ENCODE measurements around the gene TJP3. TPM values are rescaled to one million over a fixed set of nuclear protein-coding genes. Genes with fewer than 3 reads are reported as not detected.

TJP3 gene
- total RNA-seq, 1 donor from 2014 or later: 0.22 TPM

DNA sequence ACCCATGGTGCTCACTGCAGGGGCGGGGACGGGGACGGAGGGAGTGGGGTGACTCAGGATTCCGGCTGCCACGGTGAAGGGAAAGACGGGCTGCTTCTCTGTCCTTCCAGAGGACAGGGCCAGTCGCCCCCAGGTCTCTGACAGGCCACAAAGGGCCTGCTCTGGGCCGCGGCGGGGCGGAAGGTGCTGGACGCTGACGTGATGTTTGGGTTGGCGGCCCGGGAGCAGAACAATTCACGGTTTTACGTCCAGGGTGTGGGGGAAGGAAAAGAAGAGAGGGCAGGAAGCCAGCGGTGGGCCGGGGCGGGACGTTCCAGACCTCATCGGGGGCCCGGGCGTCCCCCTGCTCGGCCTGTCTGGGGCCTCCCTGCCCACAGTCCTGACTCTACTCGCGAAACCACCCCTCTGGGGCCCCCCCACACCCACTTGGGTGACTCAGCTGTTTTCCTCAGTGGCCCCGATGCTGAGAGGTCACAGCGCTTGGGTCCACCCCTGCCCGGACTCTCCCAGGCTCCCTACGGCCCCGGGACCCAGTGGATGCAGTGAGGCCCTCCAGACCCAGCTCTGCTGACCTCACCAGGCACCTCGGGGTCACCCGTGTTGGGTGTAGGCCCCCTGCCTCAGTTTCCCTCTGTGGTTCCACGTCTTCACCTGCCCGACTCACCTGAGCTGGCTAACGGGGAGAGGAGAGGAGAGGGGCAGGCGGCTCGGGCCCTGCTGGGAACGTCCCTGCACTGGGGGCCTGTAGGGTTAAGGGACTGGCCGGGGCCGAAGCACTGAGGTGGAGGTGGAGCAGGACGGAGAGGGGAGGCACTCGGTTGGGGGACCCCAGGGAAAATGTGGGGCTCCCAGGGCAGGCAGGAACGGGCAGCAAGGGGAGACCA, 37.1 kb upstream of the TJP3 start:
- ATAC-seq (peak; percentile 74), DNase-seq (peak; percentile 87)
- intact Hi-C loops (cut with micrococcal nuclease): no loop called here

DNA sequence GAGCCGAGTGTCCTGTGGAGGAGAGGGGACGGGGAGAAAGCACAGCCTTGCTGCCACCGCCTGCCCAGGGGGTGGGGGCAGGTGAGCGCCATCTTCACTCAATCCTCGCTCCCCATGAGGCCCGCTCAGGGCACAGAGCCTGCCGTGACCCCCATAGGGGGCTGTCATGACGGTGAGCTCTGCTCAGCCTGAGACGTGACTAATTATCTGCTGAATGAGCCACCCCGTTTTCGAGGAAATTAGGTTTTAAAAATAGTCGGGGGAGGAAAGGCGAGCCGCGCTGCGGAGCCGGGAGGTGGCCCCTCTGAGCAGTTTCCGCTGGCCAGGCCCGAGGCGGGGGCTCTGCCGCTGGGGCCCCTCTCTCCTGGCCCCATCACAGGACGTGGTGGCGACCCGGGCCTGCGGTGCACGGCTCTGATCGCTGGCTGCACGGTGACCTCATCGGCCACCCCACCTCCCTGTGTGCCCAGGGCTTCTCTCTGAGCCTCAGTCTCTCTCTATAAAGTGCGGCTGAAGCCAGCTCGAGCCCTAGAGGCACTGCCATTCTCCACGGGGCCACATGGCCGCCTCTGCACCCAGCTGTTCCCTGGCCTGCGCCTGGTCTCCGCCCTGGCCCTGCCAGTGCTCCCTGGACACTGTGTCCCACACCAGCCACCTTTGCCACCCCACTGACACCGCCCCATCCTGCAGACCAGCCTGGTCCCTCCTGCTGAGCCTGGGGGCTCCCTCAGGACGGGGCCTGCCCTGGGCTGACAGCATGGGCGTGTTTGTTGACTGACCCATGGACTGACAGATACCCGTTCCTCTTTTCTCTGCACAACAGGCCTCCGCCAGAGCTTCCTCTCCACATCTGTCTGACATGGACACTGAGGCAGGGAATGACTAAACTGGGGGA, 36.3 kb upstream of the TJP3 start:
- ATAC-seq (peak; percentile 2), DNase-seq (no peak)
- intact Hi-C loops (cut with micrococcal nuclease): no loop called here

DNA sequence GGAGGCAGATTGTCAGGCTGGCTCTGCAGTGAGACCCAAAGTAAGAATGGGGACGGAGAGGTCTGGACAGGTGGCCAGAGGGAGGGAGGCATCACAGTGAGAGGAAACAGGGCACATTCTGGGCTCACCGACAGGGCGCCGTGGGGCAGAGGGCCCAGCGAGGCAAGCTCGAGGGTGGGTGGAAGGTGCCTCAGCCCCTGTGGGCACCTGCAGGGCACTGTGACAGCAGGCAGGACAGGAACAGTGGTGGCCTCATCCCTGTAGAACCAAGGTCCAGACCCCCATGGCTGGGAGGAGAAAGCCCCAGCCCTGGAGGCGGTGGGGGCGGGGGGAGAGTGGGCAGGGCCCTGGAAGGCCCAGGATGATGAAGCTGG, 35.6 kb upstream of the TJP3 start:
- intact Hi-C loops (cut with micrococcal nuclease): no loop called here
- ATAC-seq (no peak), DNase-seq (no peak)

DNA sequence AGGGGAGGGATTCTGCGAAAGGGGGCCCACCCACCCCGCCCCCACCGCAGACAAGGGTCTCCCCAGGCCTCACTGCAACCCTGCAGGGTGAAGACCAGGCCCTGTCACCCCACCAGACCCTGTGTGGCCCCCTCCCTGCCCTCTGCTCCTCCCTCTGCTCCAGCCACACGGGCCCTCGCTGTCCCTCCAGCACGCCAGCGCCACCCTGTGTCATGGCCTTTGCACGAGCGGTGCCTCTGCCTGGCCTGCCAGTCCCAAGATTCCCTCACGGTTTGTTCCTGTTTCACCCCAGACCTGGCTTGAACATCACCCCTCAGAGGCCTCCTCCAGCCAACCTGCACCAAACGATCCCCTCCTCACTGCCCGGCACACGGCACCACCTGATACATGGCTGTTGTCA, 35.2 kb upstream of the TJP3 start:
- DNase-seq (no peak), ATAC-seq (no peak)
- intact Hi-C loops (cut with micrococcal nuclease): no loop called here

DNA sequence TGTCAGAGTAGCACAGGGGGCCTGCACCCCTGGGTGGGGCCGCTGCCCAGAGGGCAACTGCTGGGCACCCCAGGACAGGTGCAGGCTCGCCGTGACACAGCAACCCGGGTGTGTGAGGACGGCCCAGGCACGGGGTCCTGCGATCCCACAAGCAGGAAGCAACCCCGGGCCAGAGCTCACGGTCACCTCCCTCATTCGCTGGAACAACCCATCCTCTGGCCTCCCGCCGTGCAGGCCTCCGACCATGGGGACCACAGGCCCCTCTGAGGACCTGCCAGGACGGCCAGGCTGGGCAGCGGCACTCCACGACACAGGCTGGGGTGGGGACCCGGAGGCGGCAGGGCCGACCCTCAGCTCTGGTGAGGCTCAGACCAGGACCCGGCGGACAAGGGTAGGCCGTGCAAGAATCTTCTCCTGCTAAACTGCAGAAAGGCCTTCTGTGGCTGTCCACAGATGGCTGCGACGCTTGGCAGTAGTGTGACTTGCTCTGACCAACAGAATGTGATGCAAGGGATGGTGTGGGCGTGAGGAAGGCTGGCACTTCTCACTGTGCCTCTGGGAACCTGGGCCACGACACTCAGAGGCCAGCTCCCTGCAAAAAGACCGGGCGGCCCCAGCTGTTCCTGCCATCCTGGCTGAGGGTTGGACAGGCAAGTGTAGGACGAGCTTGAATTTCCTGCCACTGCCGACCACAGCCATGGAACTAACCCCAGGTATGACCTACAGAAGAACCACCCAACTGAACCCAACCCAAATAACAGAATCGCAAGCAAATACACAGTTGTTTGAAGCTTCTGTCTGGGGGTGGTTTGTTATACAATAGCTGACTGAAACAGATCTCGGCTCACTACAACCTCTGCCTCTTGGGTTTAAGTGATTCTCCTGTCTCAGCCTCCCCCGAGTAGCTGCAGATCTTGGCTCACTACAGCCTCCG, 34.4 kb upstream of the TJP3 start:
- DNase-seq (no peak), ATAC-seq (no peak)
- intact Hi-C loops (cut with micrococcal nuclease): no loop called here

DNA sequence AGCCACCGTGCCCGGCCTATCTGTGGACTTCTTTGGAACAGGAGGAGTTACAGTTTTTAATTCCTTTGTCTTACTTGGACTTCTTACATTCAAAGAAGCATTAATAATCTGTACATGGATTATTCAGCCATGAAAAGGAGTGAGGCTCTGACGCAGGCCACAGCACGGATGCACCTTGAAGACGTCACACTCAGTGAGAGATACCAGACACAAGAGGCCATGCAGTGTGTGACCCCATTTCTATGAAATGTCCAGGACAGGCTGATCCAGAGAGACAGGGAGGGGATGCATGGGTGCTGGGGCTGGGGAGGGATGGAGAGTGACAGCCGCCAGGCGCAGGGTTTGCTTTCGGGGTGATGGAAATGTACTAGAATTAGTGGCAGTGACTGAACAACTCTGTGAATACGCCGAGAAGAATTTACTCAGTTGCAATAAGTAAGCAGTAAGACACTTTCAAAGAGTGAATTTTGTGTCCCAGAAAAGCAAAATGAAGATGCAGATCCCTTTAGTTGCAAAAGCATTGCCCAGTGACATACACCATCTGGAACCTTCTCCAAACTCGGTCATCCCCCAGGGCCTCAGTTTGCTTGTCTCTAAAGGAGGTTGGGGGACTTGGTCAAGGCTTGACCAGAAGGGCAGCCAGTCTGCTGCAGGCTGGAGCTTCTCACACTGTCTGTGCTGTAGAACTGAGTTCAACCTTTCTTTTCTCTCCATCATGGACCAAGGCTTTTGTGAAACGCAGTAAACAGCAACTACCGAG, 33.2 kb upstream of the TJP3 start:
- ATAC-seq: no peak
- intact Hi-C loops (cut with micrococcal nuclease): no loop called here
- no peak for DNase-seq

DNA sequence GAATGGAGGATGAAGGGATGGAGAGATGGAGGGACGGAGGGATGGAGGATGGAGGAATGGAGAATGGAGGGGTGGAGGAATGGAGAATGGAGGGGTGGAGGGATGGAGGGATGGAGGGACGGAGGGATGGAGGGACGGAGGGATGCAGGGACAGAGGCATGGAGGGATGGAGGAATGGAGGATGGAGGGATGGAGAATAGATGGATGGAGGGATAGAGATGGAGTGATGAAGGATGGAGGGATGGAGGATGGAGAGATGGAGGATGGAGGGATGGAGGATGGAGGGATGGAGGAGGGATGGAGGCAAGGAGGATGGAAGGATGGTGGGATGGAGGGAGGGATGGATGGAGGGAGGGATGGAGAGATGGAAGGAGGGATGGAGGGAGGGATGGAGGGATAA, 30.0 kb upstream of the TJP3 start:
- intact Hi-C loops (cut with micrococcal nuclease): no loop called here
- no peak for DNase-seq
- ATAC-seq: no peak

DNA sequence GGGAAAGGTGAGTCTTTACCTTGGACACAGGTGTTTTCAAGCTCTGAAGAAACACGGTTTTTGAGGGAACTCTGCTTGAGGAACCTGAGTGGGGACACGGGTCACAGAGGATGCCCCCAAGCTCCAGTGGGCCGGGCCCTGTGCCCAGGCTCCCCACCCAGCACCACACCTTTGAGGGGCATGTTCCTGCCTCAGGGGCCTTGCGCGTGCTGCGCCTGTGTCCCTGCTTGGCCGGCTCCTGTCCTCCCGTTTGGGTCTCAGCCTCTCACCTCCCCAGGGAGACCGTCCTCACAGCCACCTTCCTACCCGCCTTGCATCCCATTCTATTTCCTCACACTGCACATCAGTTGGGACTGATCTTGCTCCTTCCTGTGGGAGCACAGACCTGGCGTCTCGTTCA, 29.0 kb upstream of the TJP3 start:
- ATAC-seq (no peak), DNase-seq (peak; percentile 29)
- intact Hi-C loops (cut with micrococcal nuclease): no loop called here

DNA sequence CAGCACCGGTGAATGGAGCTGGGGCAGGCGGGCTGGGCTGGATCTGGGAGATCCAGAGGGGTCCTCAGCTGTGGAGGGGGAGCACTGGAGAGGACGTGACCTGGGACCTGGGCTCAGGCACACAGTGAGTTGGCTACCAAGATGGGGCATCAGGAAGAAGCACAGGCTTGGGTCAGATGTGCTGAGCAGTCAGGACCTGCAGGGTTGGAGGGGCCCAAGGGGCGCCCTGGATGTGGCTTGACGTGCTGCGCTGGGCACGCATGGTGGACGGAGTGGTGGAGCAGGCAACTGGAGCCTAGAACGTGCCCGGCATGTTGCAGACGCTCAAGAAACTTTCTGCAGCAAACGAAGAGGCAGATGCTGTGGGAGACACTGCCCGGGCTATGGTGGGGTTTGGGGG, 28.6 kb upstream of the TJP3 start:
- ATAC-seq: no peak
- DNase-seq: no peak

DNA sequence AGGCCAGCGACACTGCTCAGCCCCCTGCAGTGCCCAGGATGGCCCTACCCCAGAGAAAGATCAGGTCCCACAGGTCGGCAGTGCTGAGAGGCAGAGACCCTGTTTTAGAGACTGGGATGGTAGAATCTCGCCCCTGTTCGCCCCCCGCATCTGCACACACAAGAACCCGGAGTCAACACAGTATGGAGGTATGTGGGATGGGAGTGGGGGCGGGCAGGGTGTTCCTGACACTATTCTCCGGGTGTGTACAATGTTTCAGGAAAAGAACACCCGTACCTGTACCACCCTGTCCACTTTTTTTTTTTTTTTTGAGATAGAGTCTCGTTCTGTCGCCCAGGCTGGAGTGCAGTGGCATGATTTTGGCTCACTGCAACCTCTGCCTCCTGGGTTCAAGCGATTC, 27.2 kb upstream of the TJP3 start:
- DNase-seq (no peak), ATAC-seq (no peak)
- intact Hi-C loops (cut with micrococcal nuclease): no loop called here

More for the DNA sequence above, 28.6 kb upstream of the TJP3 start:
- intact Hi-C loops (cut with micrococcal nuclease): no loop called here

DNA sequence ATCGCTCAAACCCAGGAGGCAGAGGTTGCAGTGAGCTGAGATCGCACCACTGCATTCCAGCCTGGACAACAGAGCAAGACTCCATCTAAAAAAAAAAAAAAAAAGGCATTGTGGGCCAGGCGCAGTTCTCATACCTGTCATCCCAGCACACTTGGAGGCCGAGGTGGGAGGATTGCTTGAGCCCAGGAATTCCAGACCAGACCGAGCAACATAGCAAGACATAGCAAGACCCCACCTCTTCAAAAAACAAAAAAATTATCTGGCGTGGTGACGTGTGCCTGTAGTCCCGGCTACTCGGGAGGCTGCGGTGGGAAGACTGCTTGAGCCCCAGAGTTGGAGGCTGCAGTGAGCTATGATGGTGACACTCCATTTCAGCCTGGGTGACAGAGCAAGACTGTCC, 25.9 kb upstream of the TJP3 start:
- DNase-seq (no peak), ATAC-seq (no peak)
- intact Hi-C loops (cut with micrococcal nuclease): no loop called here

DNA sequence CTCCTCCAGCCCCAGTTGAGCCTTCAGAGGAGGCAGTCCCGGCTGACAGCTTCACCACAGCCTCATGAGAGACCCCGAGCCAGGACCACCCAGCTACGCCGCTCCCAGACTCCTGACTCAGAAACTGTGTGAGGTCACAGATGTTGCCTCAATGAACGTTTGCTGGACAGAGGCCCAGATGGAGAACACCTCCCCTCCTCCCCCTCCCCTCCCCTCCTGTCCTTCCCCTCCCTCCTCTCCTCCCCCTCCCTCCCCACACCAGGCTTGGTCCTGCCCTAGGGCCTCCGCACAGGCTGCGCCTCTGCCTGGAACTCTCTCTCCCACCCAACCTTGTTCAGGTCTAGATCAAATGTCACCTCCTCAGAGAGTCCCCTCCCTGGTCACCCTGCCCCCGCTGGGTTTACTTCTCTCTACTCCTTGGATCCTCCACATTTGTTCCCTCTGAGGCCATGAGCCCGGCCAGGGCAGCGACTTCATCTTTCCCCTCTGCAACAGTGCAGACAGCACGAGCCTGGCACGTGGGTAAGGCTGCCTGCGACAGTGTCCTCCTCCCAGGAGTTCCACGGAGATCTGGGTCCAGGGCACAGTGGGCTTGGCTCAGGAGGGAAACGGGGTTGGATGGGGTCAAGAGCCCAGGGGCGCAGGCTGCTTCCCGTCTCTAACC, 25.3 kb upstream of the TJP3 start:
- intact Hi-C loops (cut with micrococcal nuclease): no loop called here
- ATAC-seq (peak; percentile 59), DNase-seq (no peak)

DNA sequence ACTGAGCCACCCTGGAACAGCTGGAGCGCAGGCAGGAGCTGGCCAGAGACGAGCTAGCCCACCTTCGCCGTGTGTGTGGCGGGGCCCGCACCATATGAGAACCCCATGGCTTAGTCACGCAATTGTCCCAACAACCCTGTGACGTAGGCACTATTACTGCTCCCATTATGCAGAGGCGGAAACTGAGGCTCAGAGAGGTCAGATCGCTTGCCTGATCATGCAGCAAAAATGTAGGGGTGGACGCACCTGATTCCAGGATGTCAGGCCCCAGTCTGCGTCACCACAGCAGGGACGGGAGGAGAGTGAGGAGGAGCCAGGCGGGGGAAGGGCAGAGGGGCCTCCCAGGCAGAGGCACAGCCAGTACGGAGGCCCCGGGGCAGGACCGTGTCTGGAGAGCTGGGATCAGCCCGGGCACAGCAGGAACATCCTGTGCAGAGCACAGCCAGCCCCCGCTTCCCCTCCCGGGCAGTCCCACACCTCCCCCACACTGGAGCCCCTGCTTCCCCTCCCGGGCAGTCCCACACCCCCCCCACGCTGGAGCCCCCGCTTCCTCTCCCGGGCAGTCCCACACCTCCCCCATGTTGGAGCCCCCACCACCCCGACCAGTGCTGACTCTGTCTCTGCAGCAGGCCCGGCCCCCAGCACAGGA, 24.7 kb upstream of the TJP3 start:
- intact Hi-C loops (cut with micrococcal nuclease): no loop called here
- peak; percentile 66 for ATAC-seq
- DNase-seq: peak; percentile 66

DNA sequence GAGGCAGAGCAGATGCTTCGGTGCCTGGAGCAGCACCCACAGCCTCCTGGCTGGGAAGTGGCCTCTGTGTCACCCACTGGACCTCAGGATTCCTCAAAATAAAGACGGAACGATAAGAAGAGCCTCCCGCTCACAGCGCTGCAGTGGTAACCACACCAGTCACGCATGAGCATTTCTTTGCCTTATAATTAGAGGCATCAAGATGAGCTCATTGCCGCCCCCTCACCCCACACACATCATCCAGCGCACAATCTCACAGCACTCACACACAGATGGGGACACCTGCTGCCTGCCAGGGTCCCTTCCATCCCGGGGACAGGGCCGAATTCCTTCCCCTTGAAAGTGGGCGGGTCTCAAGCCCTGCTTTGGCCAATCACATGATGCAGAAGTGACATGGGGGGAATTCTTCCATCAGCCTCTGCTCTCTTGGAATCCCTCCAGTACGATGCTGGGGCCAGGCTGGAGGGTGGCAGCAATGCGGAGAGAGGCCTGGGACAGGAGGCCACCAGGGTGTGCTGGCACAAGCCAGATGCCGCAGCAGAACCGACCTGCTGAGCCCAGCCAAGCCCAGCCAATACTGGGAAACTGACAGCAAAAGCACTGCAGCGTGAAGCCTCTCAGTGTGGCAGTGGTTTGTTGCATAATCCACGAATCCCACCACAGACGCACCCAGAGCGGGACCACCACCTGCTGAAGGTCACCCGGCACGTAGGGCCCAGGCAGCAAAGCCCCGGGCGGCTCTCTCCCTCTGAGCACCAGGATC, 23.9 kb upstream of the TJP3 start:
- intact Hi-C loops (cut with micrococcal nuclease): no loop called here
- ATAC-seq (no peak), DNase-seq (no peak)

DNA sequence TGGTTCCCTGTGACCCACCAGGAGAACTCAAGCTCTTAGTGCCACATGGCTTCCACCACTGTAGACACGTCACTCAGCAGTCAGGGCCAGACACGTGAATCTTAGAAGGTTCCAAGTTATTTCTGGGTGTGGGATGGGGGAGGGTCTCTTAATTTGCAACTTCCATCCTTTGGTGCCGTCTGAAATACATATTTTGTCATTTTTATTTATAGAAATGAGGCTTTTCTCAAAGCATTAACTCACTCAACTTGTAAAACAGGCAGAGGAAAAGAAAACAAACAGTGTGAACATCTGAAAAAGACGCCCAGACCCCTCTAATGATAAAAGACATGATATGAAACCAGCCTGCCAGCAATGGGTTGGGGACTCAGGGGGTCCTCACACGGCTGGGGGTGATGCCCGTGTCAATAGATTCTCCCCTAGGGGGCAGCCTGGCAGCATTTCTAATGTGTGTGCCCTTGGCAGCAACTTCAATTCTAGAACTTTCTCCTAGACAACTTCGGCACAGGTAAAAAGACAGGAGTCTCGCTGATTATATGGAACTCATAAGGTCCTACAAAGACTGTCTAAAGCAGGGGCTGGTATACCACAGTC, 23.3 kb upstream of the TJP3 start:
- DNase-seq (no peak), ATAC-seq (no peak)
- intact Hi-C loops (cut with micrococcal nuclease): no loop called here

DNA sequence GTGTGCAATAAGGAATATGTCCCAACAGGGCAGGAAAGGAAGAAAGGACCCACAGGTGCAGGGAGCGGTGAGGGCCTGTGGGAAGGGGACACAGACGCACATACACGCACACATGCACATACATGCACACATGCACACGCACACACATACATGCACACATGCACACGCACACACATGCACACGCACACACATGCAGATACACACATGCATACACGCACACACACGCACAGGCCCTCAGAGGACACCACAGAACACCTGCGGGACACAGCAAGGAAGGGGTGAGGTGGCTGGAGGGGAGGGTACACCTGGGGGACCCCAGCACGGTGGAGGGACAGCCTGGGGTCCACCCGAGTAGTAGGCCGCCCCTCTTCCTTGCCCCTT, 20.8 kb upstream of the TJP3 start:
- ATAC-seq: no peak
- intact Hi-C loops (cut with micrococcal nuclease): no loop called here
- no peak for DNase-seq

All from left ventricle myocardium superior (tissue), 1 donor.